ENCODE data around the gene PHACTR2.
"Not testable (repeated sequence)": the region's sequence is repeated elsewhere in the genome, so short reads cannot be mapped to it uniquely, and the experiment has no call there.

The PHACTR2 gene

DNA sequence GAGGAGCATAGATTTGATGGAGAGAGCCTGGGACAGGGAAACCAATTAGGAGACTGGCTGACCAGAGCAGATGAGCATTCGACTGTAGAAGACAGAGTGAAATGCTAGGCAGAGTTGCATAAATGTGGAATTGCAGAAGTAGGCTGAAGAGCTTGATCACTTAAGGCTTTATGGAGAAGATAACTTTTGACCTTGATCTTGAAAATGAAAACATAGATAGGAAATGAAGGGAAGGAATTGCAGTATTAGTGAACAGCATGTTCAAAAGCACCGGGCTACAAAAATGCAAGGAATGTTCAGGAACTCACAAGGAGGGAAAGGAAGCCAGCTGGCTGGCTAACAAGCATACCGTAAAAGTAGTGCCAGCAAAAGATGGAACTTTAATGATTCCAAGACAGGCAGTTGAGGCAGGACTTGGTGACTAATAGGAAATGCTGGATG, 144.8 kb downstream of the PHACTR2 start:
- DNase-seq: peak; percentile 56

- peak; percentile 14 for DNase-seq
Observed at GRCh38 chr6:143823548-143823947, 145.8 kb downstream of the PHACTR2 start.

- DNase-seq: no peak
Observed at GRCh38 chr6:143828572-143828971, 150.8 kb downstream of the PHACTR2 start.

DNA sequence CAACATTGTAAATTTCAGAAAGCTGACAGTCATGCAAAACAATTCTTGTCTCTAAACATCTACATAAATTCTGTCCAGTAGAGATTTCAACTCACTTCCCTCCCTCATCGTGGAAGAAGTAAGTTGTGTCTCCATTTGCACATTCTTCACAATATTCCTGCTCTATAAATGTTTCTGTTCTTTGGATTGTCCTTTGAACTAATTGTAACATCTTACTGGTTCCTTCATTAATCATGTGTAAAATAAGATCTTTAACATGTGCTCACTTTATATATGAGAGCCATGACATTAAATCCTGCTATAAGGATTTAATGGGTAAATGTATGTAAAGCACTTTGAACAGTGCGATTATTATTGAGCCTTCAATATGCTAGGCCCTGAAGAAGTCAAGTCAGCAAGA, 158.4 kb downstream of the PHACTR2 start:
- no peak for DNase-seq

DNA sequence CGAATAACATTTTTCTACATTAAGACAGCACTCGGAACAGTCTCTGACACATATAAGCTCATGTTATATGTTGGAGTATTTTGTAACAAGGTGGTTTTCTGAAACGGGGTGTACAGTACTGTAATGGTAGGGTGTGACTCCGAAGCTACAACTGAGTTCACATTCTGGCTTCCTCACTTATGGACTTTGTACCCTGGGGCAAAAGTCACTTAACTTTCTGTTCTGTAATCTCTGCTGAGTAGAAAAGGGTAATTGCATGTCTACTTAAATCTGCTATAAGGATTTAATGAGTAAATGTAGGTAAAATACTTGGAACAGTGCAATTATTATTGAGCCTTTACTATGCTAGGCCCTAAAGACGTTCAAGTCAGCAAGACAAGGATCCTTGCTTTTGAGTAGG, 160.6 kb downstream of the PHACTR2 start:
- no peak for DNase-seq

DNA sequence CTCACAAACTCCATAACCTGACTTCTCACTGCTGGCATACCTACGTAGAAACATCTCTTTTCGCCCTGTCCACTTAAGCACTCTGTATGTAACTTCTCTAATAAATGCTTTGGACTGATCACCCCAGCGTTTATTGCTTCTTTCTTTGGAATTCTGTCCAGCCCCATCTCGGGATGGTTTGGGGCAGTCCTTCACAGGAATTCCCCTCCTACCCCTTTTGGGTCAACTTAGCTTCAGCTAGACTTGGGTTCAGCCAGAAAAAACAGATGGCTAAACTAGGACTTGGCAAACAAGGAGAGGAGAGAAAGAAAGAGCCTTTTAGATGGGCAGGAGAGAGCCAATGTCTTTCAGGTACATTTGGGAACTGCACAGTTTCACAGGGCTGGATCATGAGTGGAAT, 161.4 kb downstream of the PHACTR2 start:
- no peak for DNase-seq

DNA sequence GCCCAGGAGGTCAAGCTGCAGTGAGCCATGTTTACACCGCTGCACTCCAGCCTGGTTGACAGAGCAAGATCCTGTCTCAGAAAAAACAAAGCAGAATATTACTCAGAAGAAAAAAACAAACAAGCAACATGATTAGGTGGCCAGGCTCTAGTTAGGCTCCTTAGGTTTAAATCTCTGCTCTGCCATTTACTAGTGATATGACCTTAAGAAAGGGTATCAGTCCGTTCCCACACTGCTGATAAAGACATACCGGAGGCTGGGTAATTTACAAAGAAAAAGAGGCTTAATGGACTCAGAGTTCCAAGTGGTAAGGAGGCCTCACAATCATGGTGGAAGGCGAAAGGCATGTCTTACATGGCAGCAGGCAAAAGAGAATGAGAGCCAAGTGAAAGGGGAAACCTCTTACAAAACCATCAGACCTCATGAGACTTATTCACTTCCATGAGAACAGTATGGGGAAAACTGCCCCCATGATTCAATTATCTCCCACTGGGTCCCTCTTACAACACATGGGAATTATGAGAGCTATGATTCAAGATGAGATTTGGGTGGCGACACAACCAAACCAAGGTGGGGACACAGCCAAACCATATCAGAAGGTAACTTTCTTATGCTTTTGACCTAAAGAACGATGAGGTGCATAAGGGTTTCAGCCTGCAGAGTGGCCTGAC, 163.0 kb downstream of the PHACTR2 start:
- no peak for DNase-seq

DNA sequence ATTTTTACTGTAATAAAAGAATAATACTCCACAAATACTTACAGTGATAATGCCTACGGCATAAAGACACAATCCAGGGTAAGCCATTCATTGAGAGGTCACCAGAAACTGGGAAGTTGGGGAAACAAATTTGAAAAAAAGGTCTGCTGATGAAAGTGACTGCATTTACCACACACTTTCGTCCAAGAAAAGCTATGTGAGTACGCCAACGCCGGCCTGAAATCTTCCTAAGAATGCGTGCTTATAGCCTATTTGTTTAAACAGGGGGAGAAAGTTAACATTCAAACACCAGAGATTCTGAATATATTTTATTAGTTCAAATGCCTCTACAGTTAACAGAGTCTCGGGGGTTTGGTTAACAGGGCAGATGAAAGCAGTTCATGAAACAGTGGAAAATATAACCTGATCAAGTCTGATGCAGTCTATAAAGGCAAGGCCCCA, 164.7 kb downstream of the PHACTR2 start:
- no peak for DNase-seq

DNA sequence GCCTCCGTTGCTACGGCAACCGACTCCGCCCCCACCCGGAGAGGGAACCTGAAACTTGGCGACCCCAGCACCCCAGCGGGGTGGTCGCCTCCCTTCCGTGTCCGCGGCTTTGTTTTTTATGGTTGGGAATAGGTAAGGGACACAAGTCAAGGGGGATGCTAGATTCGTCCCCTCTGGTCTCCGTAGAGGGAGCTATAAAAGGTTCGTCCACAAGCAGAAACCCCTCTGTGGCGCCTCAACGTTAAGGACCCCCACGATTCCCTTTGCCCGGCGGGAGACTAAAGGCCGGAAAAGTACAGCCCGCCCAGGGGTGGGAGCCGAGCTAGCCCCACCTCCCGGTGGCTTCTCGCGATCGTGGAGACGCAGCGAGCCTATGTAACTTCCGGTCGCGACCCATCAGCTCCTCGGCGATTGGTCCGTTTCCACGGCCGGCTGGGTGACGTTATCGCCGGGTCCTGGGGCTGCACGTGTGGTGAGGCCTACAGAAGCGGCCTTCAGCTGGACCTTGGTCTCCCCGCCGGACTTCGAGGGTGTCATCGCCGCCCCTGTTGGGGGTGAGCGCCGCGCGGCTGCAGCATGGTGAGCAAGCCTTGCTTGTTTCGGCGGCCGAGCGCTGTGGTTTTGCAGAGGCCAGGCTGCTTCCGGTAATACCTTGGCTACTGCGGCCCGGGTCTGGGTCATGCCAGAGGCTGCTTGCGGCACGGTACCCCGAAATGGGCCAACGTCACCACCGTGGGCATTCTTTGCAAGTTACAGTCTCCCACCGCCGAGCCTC, 165.3 kb downstream of the PHACTR2 start, which contains the start of gene LTV1:
Gene LTV1 (plus strand): TSS at position 437 of the 775 bp plus-strand sequence. CDS start 140 bp downstream, at position 577.
- peak; percentile 96 for DNase-seq

DNA sequence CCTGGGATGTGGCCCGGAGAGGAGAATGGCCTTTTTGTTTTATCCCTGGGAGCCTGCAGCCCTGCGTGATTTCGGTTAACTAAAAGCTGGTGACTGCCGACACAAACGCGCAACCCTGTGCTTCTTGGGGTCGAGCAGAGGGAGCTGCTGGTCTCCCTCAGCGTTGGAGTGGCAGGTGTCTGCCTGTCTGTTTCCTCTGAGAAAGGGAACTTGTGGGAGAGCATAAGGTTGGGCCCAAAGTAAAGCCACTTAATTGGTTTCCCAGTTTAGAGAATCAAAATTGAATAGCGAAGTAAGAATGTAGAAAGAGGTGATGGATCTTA, 165.9 kb downstream of the PHACTR2 start:
- no peak for DNase-seq

- DNase-seq: no peak
Observed at GRCh38 chr6:143844006-143844405, 166.2 kb downstream of the PHACTR2 start.

GRCh38 chr6:143845033-143845432, 167.3 kb downstream of the PHACTR2 start:
- DNase-seq: no peak

- DNase-seq: not testable (repeated sequence)
Observed at GRCh38 chr6:143851706-143852105, 173.9 kb downstream of the PHACTR2 start.

DNA sequence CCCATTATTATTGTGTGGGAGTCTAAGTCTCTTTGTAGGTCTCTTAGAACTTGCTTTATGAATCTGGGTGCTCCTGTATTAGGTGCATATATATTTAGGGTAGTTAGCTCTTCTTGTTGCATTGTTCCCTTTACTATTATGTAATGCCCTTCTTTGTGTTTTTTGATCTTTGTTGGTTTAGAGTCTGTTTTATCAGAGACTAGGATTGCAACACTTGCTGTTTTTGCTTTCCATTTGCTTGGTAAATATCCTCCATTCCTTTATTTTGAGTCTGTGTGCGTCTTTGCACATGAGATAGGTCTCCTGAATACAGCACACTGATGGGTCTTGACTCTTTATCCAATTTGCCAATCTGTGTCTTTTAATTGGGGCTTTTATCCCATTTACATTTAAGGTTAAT, 177.3 kb downstream of the PHACTR2 start:
- DNase-seq: not testable (repeated sequence)

DNA sequence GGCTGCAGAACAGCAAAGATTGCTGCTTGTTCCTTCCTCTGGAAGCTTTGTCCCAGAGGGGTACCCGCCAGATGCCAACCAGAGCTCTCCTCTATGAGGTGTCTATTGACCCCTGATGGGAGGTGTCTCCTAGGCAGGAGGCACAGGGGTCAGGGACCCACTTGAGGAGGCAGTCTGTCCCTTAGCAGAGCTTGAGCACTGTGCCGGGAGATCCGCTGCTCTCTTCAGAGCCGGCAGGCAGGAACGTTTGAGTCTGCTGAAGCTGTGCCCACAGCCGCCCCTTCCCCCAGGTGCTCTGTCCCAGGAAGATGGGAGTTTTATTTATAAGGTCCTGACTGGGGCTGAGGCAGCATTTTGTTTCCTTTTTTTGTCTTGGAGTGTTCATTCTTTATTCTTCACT, 179.0 kb downstream of the PHACTR2 start:
- DNase-seq: not testable (repeated sequence)

DNA sequence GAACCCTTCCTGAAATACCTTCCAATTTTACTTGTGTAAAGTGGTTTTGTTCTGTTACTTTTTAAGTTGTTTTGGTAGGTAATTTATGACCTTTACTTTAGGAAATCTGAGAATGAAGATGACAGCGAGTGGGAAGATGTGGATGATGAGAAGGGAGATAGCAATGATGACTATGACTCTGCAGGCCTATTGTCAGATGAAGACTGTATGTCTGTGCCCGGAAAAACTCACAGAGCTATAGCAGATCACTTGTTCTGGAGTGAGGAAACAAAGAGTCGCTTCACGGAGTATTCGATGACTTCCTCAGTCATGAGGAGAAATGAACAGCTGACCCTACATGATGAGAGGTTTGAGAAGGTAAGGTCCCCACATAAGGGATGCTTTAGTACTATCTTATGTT, 179.9 kb downstream of the PHACTR2 start:
- DNase-seq: no peak

DNA sequence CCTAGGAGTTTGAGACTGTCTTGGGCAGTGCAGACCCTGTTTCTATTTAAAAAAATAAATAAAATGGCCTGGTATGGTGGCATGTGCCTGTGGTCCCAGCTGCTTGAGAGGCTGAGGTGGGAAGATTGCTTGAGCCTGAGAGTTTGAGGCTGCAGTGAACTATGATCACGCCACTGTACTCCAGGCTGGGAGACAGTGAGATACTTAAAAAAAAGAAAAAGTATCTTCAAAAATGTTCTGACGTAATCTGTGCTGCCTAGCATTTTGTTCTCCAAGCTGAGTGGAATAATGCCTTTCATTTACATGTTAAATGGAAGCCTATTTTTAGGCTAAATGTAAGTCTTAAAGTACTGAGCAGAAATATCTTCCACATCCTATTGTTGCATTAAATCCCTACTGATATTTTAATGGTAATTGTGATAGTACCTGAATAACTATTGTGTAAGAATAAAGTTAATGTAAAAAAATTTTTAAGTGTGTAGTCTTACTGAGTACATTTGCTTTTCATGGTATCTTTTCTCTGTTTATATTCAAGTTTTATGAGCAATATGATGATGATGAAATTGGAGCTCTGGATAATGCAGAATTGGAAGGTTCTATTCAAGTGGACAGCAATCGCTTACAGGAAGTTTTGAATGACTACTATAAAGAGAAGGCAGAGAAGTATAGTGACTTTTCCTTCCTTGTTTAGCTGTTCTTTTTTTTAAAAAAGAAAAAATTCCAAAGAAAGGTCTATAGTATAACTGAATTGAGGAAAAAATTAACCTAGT, 182.3 kb downstream of the PHACTR2 start:
- DNase-seq: no peak

- no peak for DNase-seq
Observed at GRCh38 chr6:143863771-143864170, 186.0 kb downstream of the PHACTR2 start.

DNA sequence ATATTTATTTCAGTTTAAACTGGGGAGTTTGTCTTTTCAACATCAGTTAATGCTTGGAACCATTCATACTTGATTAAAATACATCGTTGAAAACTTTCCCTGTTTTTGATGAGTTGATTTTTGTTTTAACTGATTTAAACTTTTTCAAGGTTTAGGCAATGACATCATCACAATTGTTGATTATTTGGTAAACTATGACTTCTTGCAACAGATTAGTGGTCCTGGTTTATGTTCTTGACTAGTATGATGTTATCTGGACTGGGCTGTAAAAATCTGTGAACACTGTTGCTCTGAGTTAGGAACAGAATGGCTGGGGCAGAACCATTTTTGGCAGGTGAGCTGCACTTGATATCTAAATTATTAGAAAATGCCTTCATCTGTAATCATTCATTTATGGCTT, 186.5 kb downstream of the PHACTR2 start, which contains the start of gene ZC2HC1B:
Gene ZC2HC1B (plus strand): TSS at position 241 of the 400 bp plus-strand sequence. CDS start 66 bp downstream, at position 307.
- no peak for DNase-seq

DNA sequence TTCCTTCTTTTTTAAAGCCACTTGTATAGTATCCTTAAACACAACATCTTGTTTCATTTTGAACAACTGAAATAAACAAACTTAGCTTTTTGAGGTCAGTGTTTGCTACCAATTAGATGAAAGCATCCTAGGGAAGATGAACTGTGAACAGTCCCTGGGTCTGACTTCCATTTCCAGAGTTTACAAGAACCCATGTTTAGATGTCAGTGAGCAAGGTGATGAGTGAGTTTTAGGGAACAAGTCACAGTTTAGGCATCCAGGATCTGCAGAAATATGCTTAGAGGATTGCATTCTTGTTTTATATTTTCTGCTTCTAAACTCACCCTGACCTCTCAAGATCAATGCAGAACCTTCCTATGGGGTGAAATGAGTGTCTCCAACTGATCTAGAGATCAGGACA, 189.5 kb downstream of the PHACTR2 start:
- DNase-seq: peak; percentile 10

- DNase-seq: not testable (repeated sequence)
Observed at GRCh38 chr6:143868808-143869207, 191.0 kb downstream of the PHACTR2 start.

GRCh38 chr6:143871202-143871730, 193.5 kb downstream of the PHACTR2 start:
- DNase-seq: not testable (repeated sequence)

DNA sequence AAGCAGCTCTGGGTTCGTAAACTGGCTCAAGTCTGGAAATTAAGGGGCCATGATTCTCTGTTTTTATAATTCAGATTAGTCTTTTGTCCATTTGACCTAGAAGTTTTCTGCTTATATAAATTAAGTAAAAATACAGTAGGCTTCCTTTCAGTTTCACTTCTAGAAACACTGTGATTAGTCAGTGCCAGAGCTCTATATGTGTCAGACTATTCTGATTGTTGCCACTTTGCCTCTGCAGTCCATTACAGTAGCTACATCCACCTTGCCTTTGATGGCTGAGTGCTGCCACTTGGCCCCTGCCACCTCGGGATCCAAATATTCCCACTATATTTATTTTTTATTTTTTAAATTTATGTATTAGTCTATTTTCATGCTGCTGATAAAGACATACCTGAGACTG, 194.4 kb downstream of the PHACTR2 start:
- no peak for DNase-seq

All from fibroblast of skin of right quadriceps (primary cell).